HG02763 (cell line): ENCODE measurements around the gene ERC2.

Experiments used
- ATAC-seq: cut with Tn5 transposase; IDR thresholded peaks from one replicate; pipeline ENCODE4 v1.9.1; 2021; ENCODE audit warnings: mild to moderate bottlenecking, moderate library complexity; ENCODE audit not compliant: unreplicated experiment

The ERC2 gene

DNA sequence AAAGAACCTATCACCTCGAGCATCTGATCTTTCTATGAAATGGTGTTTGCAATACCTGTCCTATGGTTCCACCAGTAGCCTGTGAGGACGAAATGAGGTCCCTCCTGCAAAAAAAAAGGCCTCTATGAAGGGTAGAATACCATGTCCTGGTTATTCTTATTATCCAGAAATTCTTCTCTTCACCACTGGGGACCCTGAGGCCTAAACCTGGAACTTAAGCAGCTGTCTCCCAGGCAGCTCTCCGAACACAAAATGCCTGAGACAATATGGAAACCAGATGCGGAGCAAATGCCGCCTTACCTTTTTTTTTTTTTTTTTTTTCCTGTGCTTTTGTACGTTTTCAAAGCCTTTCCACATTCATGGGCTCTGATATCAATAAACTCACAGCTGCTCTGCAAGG is 919.1 kb downstream of the ERC2 start:
- ATAC-seq = no peak

DNA sequence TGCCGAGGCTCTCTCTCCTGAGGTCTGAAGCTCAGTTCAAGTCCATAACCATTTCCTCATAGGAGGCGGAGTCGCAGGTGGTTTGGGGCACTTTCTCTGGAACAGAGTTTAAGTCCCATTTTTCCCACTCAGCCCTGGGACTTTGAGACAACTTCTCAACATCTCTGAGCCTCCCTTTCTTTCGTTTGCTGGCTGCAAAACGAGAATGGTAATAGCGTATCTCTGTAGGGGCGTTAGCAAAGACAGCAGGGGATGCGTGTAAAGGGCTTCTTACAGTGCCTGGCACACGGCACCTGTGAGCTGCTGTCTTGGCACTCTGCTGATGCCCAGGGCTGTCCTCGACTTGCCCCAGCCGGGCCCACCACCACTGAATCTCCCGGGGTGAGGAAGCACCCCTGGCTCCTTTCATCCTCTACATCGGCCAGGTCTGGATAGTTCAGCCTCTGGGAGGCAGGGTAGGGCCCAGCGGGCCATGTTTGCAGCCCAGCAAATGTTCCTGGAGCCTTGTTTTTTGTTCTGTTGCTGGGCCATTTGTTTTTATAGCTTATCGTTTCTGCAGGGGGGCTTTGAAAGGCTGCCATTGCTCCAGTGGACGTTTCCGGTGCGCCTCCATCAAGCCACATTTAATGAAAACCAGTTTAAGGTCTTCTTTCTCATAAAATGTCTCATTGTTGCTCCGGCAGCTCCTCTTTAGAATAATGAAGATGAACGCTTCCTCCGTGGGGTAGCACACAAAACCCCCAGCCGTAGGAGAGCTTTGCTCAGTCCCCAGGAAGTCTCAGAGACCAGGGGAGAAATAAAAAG is 921.2 kb downstream of the ERC2 start:
- no peak for ATAC-seq

DNA sequence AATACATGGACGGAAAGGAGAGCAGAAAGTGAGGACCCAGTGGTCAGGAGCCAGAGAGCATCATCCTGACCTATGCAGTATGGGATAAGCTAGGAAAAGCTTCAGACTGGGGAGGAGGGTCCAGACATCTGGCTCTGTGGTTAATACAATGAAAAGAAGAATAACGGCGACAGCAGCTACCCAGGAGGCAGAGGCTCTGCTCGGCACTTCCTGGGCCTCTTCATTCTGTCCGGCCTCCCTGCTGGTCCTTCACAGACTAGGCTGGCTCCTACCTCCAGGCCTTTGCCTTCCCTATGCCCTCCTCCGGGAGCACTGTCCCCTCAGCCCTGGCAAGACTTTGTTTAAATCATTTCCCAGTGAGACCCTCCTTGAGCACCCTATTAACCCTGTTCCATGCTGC is 922.3 kb downstream of the ERC2 start:
- ATAC-seq = no peak

DNA sequence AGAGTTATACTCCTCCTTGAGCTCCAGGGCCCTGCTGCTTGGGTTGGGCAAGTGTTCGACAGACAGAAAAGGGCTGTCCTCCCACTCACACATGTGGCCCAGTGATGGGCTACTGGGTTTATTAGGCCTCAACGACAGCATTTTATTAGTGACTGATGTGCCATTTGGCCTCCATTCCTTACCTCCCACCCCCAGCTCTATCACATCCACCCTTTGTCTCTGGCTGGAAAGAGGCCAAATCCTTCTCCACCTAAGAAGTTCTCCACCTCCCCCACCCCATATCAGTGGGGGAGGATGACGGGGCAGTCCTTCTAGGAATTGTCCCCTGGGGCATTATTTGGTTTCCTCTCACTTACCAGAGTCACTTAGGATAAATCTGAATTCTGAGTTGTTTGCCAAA is 924.0 kb downstream of the ERC2 start:
- no peak for ATAC-seq

DNA sequence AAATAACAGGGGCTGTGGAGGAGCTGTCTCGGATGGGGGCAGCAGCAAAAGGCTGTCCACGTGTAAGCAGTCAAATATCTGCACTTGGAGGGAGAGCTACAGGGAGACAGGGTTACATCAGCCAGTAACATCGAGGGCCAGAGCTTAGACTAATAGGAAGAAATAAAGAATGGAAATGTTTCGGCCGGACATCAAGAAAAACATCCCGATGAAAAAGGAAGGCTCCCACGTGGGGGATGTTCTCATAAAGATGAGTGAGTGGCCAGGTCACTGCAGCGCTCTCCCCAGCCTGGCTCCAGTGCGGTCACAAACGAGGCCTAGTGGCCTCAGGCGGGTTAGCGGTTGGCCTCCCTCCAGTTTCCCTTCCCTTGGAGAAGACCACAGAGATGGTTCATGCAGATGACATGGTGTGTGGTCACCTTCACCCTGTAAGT is 925.1 kb downstream of the ERC2 start:
- no peak for ATAC-seq

DNA sequence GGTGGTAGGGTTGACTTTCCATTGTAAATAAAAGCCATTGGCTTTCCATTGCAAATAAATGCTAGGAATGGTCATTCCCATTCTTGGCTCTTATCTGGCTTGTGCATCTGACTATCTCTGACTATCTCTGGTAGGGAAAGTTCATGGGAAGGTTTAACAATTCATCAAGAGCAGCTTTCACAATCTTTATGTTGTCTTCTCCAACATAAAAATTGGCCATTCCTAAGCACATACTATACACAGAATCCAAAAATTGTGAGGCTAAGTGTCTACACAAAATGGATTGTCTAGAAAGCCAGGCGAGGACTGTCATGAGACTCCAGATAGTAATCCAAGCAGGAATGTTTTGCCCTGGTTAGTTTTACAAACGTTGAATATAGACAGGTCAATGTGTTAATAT is 926.8 kb downstream of the ERC2 start:
- no peak for ATAC-seq

DNA sequence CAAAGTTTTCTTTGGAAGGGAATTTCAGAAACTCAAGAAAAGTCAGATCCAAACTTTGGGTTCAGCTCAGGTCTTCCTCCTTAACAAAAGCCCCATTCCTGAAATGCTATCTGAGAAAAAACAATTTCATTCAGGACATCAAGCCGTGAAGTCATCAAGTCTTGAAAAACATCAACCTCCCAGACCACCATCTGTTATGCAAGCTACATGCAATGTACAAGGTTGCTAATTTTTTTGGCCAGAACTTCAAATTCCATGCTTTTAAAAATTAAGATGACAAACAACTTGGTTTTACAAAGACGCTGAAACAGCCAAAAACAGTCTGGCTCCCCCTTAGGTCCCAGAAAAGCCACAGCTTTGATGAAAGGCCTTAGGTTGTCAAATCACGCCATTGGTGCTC is 927.3 kb downstream of the ERC2 start:
- no peak for ATAC-seq

DNA sequence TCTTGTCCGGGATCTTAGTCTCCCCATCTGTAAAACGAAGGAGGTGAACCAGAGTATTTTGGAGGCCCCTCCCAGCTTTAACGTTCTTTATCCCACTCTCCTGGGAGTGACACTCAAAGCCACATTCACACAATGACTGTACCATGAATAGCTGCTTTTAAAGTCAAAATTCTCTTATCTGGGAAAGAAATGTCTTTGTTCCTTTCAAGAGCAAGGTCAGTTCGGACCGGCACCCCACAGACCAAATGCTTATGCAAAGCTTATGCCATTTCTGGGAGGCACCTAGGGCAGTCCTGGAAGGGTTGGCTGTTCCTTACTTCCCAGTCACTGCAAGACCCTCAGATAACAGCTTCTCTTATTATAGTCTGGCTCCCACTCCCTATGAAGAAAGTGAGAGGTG is 927.7 kb downstream of the ERC2 start:
- no peak for ATAC-seq

DNA sequence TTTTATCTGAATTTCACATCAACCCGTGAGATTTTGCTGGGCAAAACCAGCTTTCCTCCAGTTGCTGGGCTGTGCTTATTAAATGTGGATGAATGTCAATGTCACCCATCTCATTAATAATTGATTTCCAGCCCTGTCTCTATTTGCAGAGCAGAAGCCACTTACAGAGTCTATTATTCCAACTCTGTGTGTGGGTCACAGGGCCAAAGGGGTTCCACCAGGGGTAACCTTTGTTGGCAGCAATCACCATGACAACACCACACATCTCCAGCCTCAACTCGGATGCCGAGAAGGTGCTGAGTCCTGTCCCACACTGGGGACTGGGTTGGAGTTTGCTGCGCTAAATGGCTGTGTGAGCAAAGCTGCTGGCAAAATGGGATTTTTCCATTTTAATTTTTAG is 930.1 kb downstream of the ERC2 start:
- no peak for ATAC-seq

DNA sequence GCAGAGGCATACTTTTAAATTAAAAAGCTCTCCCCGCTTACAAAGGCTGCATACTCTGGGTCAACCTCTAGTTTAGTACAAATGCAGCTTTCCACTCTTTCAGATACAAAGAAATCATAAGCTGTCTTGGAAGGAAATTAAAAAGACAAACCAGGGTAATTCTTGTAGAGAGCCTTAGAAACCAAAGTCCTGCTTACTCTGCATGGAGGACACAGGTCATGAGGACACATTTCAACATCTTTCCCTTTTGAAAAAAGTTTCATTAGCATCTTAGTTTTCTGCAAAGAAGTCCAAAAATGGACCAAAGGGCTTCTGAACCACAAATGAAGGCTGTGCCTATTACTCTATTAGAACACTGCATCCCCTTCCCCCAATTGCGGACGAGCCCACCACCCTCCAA is 930.7 kb downstream of the ERC2 start:
- ATAC-seq = no peak

DNA sequence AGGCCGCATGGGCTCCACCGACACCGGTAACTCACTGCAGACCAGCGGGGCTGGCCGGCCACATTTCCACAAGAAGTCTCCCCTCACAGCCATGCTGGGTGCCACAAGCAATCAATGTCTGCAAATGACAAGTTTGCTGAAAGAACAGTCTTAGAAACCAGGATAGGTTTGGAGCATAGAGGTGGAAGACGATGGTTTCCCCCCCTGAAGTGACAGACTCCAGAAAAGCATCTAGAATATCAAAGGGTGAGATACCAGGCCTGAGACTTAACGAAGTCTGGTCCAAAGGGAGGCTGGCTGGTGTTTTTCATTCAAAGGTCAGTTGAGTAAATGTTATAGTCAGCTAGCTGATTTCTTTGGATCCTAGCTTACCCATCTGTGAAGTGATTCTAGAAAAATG is 931.1 kb downstream of the ERC2 start:
- ATAC-seq = no peak

DNA sequence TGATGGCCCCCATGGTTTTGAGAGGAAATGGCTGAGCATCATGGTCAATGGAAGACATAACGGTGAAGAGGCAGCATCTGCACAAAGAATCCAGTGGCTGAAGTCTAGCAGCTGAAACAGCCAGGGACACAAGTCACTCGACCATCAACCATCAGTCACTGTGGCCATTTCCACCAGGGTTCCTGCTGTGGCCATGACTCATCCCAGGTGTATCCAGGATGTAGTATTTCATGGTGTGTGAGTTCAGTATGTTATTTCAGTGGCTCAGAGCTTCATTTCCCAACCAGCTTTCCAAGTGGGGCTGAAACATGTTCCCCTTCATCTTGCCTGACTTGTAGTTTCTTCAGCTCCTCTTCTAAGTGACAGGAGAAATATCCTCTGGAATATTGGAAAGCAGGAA is 933.4 kb downstream of the ERC2 start:
- no peak for ATAC-seq

DNA sequence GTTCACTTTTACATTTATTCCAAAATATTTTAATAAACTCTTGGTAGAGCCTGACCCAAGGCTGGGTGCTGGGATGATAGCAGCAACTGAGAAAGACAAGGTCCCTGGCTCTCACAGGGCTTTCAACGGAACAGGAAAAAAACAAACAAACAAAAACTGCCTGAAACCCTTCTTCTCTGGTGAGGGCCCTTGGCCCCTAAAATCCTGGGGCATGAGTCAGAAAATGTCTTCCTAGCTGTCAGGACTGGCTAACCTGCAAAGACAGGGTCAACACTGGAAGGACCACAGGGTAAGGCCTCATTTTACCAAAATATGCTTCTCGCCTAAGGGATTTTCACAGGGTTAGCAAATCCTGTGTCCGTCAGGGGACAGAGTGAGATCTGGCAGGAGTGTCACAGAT is 935.5 kb downstream of the ERC2 start:
- no peak for ATAC-seq

DNA sequence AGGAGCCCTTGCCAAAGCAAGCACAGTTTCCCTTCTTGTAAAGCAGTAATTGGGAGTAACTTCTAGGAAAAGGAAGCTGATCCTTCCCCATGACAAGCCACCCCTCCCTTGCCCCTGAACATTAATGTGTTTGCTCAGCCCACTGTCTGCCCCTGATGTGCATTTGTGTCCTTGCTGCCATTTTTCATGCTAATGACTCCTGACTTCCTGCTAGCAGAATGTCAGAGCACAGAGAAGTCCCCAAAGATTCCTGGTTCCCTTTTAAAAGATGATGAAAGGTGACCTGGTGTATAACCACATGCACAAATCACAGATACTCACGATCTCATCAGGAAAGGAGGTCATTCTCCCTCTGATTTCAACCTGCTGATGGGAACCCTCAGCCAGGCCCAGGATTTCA is 936.9 kb downstream of the ERC2 start:
- no peak for ATAC-seq

DNA sequence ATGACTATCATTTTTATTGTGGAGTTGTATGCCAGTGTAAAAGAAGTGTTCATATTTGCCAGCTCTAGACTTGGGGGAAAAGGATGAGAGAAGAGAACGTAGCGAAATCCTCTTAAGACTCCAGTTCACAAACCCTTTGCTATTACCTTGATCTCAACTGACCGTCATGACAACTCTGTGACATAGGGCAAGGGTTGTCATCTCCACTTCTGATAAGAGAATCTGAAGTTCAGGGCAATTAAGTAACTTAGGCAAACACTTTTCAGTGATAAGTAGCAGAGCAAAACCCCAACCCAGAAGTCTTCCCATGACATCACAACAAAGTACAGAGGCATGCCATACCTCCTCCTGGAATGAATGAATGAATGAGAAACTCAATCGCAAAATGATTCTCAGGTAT is 940.9 kb downstream of the ERC2 start:
- ATAC-seq = no peak

DNA sequence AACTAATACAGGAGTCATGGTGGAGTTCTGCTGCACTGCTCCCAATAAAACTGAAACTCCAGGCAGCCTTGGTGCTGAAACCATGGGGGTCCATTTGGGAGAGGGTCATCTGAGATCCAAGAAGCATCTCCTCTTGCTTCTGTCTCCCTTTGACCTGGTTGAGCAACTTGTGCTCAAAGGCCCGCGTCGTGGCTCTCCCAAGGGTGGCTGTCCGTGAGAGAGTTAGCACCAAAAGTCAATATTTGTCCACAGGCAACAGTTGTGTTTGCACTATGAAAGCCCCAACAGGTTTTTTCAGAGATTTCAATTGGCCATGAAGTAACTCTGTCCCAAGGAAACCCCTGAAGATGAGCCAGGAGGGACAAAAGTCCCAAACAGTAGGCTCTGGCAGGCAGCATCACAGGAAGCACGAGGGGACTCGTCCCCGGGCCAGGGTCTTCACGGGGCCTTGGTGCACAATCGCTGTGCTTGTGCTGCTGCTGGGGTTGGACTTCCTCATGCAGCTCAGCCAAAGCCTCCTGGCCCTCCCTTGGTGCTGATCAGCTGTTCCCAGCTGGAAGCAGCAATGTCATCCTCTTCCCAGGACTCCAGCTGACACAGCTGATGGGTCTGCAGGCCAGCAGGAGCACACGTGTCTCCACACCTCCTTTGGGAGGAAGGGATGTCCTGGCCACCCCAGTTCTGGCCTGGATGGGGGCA is 941.8 kb downstream of the ERC2 start:
- no peak for ATAC-seq

DNA sequence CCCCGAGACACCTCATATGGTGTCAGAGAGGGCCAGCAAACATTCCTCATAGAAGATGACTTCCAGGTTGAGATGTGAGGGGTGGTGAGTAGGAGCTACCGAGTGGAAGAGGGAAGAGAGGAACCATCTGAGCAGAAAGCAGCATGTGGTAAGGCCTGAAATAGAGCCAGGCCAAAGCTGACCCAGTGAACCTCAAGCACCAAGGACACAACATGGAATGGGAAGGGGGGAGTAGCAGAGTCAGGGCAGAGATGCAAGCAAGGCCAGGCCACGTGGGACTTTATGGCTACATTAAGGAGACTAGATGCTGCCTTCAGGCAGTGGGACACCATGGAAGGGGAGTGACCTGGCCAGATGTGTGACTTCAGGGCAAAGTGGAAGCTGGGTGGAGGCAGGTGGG is 942.8 kb downstream of the ERC2 start:
- no peak for ATAC-seq

DNA sequence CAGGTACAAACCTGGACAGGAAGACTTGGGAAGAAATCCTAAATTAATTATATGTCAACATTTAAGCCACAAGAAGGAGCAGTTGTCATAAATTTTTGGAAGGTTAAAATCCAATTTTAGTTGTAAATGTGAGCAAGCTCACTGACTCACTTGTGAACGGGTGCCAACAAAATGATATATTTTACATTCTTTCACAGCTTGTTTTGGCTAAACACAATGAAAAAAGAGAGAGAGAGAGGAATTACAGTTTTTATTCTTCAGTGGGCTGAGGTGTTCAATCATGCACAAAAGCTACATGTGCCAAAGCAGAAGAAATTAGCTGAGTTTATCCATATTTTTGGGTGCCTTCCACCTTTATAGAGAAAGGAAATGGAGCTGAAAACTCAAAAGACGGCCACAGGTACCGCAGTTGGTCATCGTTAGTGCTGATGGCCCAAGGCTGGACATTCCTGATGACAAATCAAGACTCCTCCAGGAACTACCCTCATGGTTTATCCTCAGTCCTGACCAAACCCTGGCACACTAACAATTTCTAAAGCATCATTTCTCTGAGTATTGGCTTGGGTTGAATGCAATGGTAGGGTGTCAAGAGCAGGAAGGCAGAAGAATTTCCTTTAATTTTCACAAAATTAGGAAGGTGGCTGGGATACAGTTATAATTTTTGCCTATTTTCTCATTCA is 943.6 kb downstream of the ERC2 start:
- no peak for ATAC-seq

DNA sequence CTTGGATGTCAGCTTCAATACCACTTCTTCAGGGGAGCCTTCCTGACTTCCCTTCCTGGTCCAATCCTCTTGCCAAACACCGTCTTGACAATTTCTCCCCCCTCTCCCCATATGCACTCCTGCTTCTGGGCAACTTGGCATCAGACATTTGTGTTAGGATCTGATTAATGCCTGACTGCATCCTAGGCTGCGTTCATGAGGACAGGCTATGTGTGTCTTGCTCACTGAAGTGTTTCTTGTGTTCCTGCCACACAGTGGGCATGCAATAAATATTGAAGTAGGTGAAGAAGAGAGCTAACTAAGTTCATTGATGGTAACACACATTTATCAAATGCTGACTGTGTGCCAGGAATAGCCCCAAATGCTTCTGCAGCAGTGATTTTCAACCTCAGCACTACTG is 944.8 kb downstream of the ERC2 start:
- no peak for ATAC-seq

DNA sequence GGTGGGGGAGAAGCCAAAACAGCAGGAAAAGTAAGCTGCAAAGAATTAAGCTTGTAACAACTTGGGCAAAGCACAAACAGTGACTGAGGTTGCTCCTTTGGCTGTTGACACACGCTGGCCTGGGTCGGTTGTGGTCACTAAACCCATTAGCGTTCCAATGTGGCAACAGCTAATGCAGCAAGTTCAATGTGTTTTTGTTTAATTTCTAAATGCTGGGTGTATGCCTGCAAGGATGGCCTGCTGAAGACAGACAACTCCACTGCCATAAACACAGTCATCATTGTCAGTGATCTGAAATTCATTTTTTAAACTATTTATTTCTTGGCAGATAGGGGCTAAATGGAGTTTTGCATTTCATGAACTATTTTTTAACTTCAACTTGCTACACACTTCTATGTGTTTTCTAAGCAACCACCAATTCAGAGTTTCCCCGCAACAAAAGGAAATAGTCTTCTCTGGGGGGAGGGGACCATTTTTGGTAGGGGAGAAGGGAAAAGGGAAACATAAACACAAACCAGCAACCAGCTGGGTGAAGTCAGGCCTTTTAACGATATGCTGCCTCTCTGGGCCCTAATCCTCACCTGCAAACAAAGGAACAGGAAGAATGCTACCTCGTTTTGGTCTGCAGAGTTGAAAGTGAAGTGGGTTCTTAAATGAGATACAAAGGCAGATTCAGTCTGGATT is 946.4 kb downstream of the ERC2 start:
- no peak for ATAC-seq

DNA sequence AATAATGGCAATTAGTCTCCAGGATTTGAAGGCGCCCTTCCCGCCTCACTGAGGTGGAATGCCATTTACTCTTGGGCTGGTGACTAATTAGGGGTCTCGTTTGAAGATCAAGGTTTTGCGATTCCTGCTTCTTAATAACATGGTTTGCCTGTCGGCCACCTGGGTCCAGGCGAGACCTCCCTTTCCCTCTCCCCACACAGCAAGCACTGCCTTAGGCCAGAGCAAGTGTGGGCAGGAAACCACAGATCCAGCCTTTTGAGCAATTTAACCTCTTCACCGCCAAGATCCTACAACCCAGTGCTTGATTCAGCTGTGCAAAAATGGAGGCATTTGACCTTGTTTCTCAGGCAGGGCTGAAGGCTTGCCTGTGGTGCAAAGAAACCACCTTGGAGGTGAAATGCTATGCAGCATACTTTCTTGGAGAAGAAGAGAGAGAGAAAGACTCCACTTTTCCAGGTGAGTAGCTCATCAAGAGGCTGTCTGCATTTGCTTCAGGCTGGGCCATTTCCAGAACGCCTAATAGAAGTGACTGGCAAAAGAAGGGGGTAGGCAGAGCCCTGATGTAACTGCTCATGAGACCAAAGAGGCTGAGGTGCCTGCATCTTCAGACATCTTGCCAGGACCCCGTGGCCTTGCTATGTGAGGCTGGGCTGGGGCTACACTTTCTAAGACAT is 947.1 kb downstream of the ERC2 start:
- ATAC-seq = no peak
